ENCODE data around the gene ANGPT4. TPM values are rescaled to one million over a fixed set of nuclear protein-coding genes. Genes with fewer than 3 reads are reported as not detected.

ANGPT4 gene
- total RNA-seq, 1 experiment from 2014 or later: 0.20 TPM

DNA sequence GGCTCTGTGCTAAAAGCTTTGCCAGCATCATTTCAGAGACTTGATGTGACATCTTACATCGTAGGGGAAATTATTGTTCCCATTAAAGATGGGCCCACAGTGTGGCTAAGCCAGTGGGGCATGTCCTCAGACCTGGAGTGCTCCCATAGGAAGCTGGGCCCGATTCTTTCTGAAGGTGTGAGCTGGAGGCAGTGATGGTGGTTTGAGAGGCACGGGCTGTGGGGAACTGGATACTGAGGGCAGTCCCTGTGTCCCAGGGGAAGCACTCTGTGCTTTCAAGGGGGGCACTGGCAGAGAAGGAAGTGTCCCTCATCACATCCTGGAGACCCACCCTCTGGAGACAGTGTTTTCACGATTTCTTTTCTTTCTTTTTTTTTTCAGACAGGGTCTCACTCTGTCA, 91.2 kb downstream of the ANGPT4 start (continued):
- TF ChIP-seq, protein P1, sequence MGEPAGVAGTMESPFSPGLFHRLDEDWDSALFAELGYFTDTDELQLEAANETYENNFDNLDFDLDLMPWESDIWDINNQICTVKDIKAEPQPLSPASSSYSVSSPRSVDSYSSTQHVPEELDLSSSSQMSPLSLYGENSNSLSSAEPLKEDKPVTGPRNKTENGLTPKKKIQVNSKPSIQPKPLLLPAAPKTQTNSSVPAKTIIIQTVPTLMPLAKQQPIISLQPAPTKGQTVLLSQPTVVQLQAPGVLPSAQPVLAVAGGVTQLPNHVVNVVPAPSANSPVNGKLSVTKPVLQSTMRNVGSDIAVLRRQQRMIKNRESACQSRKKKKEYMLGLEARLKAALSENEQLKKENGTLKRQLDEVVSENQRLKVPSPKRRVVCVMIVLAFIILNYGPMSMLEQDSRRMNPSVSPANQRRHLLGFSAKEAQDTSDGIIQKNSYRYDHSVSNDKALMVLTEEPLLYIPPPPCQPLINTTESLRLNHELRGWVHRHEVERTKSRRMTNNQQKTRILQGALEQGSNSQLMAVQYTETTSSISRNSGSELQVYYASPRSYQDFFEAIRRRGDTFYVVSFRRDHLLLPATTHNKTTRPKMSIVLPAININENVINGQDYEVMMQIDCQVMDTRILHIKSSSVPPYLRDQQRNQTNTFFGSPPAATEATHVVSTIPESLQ (CRISPR knock-in tag; IDR thresholded peaks at IDR 0.05): no peak
- TF ChIP-seq, protein P2, sequence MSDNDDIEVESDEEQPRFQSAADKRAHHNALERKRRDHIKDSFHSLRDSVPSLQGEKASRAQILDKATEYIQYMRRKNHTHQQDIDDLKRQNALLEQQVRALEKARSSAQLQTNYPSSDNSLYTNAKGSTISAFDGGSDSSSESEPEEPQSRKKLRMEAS (CRISPR knock-in tag; IDR thresholded peaks at IDR 0.05): no peak
- TF ChIP-seq CBFB (CRISPR knock-in tag; IDR thresholded peaks at IDR 0.05; ENCODE audit: low read depth): no peak
- no peak for TF ChIP-seq ZNF317 (CRISPR knock-in tag; IDR thresholded peaks at IDR 0.05; ENCODE audit: borderline replicate concordance, low read depth)
- TF ChIP-seq CREM (CRISPR knock-in tag; IDR thresholded peaks at IDR 0.05): no peak
- no peak for TF ChIP-seq RORB (CRISPR knock-in tag; IDR thresholded peaks at IDR 0.05)
- no peak for TF ChIP-seq ZNF219 (CRISPR knock-in tag; IDR thresholded peaks at IDR 0.05; ENCODE audit: borderline replicate concordance)
- TF ChIP-seq, protein P3, sequence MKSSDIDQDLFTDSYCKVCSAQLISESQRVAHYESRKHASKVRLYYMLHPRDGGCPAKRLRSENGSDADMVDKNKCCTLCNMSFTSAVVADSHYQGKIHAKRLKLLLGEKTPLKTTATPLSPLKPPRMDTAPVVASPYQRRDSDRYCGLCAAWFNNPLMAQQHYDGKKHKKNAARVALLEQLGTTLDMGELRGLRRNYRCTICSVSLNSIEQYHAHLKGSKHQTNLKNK (CRISPR knock-in tag; IDR thresholded peaks at IDR 0.05): no peak
- TF ChIP-seq ZNF138 (CRISPR knock-in tag; conservative IDR thresholded peaks at IDR 0.05): no peak
- TF ChIP-seq, protein P4, sequence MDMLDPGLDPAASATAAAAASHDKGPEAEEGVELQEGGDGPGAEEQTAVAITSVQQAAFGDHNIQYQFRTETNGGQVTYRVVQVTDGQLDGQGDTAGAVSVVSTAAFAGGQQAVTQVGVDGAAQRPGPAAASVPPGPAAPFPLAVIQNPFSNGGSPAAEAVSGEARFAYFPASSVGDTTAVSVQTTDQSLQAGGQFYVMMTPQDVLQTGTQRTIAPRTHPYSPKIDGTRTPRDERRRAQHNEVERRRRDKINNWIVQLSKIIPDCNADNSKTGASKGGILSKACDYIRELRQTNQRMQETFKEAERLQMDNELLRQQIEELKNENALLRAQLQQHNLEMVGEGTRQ (CRISPR knock-in tag; IDR thresholded peaks at IDR 0.05): no peak
- no peak for TF ChIP-seq ATF1 (CRISPR knock-in tag; IDR thresholded peaks at IDR 0.05)
- TF ChIP-seq, protein P5, sequence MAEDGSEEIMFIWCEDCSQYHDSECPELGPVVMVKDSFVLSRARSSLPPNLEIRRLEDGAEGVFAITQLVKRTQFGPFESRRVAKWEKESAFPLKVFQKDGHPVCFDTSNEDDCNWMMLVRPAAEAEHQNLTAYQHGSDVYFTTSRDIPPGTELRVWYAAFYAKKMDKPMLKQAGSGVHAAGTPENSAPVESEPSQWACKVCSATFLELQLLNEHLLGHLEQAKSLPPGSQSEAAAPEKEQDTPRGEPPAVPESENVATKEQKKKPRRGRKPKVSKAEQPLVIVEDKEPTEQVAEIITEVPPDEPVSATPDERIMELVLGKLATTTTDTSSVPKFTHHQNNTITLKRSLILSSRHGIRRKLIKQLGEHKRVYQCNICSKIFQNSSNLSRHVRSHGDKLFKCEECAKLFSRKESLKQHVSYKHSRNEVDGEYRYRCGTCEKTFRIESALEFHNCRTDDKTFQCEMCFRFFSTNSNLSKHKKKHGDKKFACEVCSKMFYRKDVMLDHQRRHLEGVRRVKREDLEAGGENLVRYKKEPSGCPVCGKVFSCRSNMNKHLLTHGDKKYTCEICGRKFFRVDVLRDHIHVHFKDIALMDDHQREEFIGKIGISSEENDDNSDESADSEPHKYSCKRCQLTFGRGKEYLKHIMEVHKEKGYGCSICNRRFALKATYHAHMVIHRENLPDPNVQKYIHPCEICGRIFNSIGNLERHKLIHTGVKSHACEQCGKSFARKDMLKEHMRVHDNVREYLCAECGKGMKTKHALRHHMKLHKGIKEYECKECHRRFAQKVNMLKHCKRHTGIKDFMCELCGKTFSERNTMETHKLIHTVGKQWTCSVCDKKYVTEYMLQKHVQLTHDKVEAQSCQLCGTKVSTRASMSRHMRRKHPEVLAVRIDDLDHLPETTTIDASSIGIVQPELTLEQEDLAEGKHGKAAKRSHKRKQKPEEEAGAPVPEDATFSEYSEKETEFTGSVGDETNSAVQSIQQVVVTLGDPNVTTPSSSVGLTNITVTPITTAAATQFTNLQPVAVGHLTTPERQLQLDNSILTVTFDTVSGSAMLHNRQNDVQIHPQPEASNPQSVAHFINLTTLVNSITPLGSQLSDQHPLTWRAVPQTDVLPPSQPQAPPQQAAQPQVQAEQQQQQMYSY (CRISPR knock-in tag; IDR thresholded peaks at IDR 0.05): no peak
- TF ChIP-seq IRF2 (CRISPR knock-in tag; IDR thresholded peaks at IDR 0.05; ENCODE audit: borderline replicate concordance, low read depth): no peak

DNA sequence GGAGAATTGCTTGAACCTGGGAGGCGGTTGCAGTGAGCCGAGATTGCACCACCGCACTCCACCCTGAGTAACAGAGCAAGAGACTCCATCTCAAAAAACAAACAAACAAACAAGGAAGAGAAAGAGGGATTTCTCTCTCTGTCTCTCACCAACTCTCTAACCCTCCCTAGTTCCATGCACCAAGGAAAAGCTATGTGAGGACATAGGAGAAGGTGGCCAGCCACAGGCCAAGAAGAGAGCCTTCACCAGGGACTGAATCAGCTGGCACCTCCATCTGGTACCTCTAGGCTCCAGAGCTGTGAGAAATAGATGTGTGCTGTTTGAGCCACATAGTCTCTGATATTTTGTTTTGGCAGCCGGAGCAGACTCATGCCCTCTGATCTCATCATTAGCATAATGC, 91.6 kb downstream of the ANGPT4 start:
- ChIA-PET CTCF (interaction anchor here (1.2 to 1.6 kb wide), 3 partner anchors 20 to 133 kb away, joined by 3 read pairs; no protein-coding TSS in a partner anchor), POLR2A (no interaction called here)
- TF ChIP-seq, protein P6, sequence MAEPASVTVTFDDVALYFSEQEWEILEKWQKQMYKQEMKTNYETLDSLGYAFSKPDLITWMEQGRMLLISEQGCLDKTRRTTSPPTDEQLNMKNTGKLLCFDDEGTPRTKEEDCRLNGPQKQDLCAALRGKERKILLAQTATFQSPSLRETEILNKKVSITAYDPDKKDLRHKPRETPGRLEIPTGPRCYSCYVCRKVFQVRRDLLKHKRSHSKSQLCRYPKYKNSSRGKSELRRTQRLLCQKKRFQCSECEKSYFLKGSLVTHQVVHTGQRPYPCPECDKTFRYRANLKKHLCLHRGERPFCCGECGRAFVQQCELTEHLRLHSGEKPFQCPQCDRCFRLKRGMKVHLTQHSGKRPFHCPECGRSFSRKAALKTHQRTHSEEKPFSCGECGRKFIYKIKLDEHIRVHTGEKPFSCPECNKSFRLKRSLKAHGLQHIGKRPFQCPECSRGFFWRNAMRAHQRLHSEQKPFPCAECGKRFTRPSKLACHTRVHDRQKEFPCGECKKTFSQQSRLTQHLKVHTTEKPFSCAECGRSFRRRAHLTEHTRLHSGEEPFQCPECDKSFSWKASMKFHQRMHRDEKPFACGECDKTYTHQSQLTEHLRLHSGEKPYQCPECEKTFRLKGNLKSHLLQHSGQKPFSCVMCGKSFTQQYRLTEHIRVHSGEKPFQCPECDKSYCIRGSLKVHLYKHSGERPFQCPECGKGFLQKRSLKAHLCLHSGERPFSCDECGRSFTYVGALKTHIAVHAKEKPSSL (CRISPR knock-in tag; conservative IDR thresholded peaks at IDR 0.05): no peak
- TF ChIP-seq, protein P7, sequence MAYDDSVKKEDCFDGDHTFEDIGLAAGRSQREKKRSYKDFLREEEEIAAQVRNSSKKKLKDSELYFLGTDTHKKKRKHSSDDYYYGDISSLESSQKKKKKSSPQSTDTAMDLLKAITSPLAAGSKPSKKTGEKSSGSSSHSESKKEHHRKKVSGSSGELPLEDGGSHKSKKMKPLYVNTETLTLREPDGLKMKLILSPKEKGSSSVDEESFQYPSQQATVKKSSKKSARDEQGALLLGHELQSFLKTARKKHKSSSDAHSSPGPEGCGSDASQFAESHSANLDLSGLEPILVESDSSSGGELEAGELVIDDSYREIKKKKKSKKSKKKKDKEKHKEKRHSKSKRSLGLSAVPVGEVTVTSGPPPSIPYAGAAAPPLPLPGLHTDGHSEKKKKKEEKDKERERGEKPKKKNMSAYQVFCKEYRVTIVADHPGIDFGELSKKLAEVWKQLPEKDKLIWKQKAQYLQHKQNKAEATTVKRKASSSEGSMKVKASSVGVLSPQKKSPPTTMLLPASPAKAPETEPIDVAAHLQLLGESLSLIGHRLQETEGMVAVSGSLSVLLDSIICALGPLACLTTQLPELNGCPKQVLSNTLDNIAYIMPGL (CRISPR knock-in tag; IDR thresholded peaks at IDR 0.05): no peak
- no peak for TF ChIP-seq FOXP1 (CRISPR knock-in tag; IDR thresholded peaks at IDR 0.05; ENCODE audit: borderline replicate concordance)
- Mint-ChIP-seq H3K4me3 (no peak overlapping the region), H3K27ac (no peak overlapping the region), H3K4me1 (peaks cover 11% of the 10 kb centered on the region), H3K36me3 (no peaks in the 10 kb centered on the region), H3K27me3 (ENCODE audit: low read depth) (peaks cover 2% of the 10 kb centered on the region; the same call in 1 of the 2 replicates), H3K9me3 (no peaks in the 10 kb centered on the region)
- ATAC-seq (no peak), DNase-seq (ENCODE audit: low spot score) (no peak)

All from WTC11 (cell line).